ENCODE results near the gene STN1.

STN1 gene

GRCh38 chr10:103918053-103918846, at the start of gene STN1:
Gene STN1 (minus strand): TSS chr10:103918184. CDS start chr10:103917594, 590 bp downstream.
- DNase-seq = peak; percentile 54

GRCh38 chr10:103967448-103968071, 49.6 kb upstream of the STN1 start:
- DNase-seq = no peak

- DNase-seq = no peak
Measured at GRCh38 chr10:103966671-103967447, 48.9 kb upstream of the STN1 start, which contains the start of gene SLK. Gene SLK (plus strand): TSS chr10:103967140. CDS start chr10:103967746, 606 bp downstream.

GRCh38 chr10:103960103-103960502, 42.1 kb upstream of the STN1 start:
- DNase-seq = no peak

- DNase-seq = no peak
Measured at GRCh38 chr10:103958996-103959395, 41.0 kb upstream of the STN1 start.

GRCh38 chr10:103954543-103954942, 36.6 kb upstream of the STN1 start:
- DNase-seq = no peak

GRCh38 chr10:103951942-103952341, 34.0 kb upstream of the STN1 start:
- DNase-seq = no peak

- DNase-seq = no peak
Measured at GRCh38 chr10:103951183-103951582, 33.2 kb upstream of the STN1 start.

GRCh38 chr10:103949728-103950127, 31.7 kb upstream of the STN1 start:
- no peak for DNase-seq

GRCh38 chr10:103947799-103948516, 30.0 kb upstream of the STN1 start:
- no peak for DNase-seq

- no peak for DNase-seq
Measured at GRCh38 chr10:103942866-103943265, 24.9 kb upstream of the STN1 start.

GRCh38 chr10:103941801-103942200, 23.8 kb upstream of the STN1 start:
- DNase-seq = no peak

- DNase-seq = no peak
Measured at GRCh38 chr10:103939522-103939921, 21.5 kb upstream of the STN1 start.

GRCh38 chr10:103936022-103936421, 18.0 kb upstream of the STN1 start:
- DNase-seq = no peak

- no peak for DNase-seq
Measured at GRCh38 chr10:103934308-103934707, 16.3 kb upstream of the STN1 start.

GRCh38 chr10:103933557-103934121, 15.7 kb upstream of the STN1 start:
- DNase-seq = no peak

- no peak for DNase-seq
Measured at GRCh38 chr10:103932971-103933370, 15.0 kb upstream of the STN1 start.

- no peak for DNase-seq
Measured at GRCh38 chr10:103932271-103932670, 14.3 kb upstream of the STN1 start.

- DNase-seq = no peak
Measured at GRCh38 chr10:103931603-103932002, 13.6 kb upstream of the STN1 start.

- no peak for DNase-seq
Measured at GRCh38 chr10:103930881-103931280, 12.9 kb upstream of the STN1 start.

GRCh38 chr10:103930449-103930848, 12.5 kb upstream of the STN1 start:
- DNase-seq = no peak

- no peak for DNase-seq
Measured at GRCh38 chr10:103929381-103929921, 11.5 kb upstream of the STN1 start.
